DMS 273 (cell line): ENCODE data around the gene PIK3AP1.
"Not testable (repeated sequence)": the region's sequence is repeated elsewhere in the genome, so short reads cannot be mapped to it uniquely, and the experiment has no call there.

Source experiments
- DNase-seq: peaks from one replicate; lab custom pipeline; 2025; ENCODE audit not compliant: unreplicated experiment; lab: John Stamatoyannopoulos, UW

The PIK3AP1 gene

DNA sequence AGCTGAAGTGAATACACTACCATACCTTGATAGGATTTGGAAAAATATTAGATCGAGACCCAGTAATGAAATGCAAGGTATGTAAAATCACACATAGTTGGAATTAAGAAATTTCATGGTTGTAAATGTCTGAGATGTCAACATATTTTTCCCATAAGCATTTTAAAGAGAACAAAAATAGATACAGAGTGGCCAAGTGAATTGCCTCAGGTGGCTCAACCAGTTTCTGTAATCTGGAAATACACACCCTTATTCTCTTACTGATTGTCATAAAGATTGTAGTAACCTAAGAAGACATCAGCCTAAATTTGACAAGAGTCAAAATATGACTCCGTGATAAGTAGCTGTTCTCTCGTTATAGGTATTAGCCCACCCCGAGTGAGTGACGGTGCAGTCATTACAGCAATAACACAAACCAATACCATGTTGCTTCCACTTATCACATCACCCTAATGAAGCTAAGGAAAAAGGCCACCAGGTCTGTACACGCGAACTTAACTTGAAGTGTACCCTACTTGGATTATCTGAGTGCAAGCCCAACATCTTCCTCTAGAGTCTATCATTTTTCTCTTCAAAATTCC is 23.4 kb downstream of the PIK3AP1 start:
- DNase-seq: no peak

DNA sequence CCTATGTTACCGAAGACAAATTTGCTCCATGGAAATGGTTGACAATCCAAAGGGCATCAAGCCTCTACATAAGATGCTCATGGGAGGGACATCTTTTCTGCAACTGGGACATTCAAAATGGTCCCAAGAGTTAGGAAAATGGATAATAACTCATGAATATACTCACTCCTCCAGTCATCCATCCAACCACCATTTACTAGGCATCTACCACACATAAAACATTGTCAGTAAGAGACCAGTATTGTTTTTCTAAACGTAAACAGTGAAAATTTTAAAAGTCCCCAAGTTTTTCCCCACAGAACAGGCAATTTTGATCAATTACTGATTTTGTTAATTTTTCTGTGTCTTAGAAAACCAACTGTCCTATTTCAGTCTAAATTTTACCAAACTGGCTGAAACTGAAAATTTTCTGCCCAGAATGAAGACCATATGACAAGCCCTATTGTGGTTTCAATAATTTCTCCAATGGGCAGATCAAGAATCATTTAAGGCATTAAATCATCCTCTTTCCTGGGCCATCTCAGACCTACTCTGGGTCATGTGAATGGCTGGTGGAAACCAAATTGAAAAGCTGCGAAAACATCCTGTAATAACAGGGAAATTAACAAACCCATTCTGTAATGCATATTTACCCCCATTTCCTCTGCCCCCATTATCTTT is 24.2 kb downstream of the PIK3AP1 start:
- no peak for DNase-seq

DNA sequence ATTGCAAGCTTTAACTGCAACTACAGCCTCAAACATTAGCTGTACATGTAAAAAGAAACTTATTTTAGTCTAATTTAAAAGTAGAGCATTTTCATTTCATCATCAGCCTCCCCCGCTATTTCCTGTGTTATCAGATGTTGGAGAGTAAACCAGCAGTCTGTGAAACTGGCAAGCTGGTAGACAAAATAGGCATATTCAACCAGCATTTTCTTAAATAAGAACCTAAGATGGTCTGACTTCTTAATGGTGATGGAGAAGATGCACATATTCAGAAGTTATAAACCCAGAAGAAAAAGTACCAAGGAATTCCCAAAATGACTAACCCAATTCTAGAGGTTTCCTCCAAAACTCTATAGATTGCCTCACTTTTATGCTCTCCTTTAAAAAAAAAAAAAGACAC is 24.9 kb downstream of the PIK3AP1 start:
- DNase-seq: no peak

DNA sequence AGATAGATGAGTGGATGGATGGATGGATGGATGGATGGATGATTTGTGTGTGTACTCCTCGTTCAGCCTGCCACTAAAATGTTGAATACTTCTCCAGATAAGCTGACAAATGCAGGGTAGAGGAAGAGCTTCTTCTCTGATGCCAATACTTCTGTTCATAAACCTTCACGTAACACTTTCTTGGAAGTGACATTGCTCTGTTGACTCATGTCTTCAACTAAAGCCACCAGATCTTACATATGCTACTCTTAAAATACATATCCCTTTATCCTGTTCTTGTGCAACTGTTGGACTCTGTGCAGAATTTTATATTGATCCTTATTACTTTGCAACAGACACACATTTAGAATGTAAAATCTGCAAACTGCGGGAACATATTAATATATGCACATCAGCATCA is 26.9 kb downstream of the PIK3AP1 start:
- no peak for DNase-seq

DNA sequence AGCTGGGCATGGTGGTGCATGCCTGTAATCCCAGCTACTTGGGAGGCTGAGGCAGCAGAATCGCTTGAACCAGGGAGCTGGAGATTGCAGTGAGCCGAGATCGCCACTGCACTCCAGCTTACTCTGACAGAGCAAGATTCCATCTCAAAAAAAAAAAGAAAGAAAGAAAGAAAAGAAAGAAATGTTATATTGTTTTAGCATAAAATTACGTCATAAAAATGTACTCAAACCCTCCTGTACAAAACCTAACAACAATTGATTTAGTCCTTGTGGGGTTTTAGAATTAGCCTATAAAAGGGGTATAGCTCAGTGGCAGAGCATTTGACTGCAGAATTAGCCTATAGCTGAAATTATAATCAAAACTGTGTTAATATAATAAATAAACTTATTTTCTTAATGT is 27.9 kb downstream of the PIK3AP1 start:
- DNase-seq: no peak

DNA sequence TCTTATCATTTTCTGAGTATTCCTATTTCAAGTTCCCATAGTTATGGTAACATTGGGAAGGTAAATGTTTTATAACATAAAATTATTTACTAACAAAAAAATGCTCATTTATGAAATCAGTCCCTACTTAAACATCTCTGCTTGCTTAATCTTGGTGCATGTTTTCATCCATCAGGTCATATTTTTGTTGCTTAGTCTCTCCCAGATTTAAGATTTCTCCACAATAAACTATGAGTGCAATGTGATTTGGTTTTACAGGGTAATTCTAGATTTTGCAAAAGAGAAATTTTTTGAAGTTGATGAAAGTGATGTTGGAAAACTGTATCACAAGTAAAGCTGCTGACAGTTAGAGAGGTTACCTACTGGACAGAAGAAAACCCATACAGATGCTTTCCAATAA is 28.6 kb downstream of the PIK3AP1 start:
- DNase-seq: no peak

DNA sequence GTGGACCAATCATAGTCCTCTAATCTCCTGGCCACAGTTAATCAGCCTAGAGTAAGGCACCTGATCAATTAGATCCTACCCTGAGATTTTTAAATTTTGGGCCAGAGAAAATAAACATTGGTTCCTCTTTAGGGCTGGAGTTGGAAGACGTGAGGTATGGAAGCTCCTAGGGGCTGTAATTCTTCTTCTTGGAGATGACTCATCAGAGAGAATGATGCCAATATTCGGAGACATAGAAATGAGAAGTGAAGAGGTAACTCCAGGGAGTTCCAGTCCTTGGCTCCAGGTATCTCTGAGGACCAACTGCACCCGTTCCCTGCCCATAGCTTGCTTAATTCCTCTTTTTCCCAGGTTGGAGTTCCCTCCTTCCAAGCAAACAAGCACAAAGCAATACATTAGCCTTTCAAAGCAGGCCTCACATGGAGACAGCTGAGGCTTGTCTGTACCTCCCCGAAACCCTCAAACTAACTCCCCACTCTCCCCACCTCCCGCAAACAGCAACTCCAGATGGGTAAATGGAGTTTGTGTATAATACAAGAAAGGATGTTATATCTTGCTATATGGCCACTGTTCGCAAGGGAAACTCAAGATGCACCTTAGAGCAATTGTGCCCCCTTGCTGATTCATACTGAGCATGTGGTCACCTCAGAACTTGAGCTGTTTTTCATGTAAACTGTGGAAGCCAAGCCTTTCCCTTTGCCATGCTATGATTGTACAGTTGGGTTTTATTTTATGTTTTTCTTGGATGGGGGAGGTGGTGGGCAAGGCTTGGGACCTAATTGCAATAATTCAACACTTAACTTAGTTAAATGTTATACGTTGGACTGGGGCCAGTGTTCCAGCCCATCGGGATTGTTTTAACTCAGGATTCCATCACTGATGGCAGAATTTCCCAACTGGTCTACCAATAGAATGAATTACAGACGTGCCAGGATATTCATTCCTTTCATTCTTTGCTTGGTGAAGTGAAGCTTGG is 29.3 kb downstream of the PIK3AP1 start:
- DNase-seq: no peak

DNA sequence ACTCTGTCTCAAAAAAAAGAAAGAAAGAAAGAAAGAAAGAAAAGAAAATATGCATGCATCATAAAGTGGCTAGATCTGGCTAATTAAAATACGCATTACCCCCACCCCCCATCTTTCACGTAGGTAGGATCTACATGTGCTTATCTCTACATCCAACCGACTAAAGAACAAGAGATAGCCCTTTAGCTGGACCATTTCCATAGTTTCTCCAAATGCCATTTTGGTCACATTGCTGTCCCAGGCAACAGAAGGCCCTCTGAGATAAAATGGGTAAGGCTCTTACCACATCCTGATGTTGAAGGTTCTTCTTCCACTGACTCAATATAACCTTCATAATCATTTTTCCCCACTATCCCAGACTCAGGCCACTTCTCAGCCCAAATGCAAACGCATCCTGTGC is 31.5 kb downstream of the PIK3AP1 start:
- DNase-seq: no peak

DNA sequence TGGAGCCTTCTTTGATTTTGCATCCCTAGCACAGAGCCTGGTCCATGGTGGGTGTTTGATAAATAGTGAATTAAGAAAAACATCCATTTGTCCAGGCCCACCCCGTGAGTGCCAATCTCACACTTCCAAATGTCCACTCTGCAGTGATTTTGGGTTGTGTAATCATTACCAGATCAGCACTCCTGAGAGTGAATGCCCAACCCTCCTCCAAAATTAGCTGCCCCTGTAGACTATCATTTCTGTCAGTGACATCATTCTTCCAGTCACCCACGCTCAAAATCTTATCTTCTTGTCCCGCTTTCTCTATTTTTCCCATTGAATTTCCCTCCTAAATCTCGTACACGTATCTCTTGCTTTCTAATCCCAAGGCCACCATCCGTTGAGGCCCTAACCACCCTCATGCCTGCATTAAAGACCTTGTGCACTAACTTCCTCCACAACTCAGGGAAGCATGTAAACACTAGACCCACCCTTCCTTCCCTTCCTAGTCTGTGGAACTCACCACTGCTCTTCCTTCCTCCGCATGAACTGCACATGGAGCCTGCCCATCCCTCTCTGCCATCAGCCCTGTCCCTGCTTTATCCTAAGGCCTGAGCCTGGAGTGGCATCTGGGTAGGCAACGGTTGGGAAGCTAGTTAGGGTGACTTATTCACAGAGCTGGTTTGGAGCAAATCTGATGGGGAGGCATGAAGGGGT is 32.8 kb downstream of the PIK3AP1 start:
- no peak for DNase-seq

DNA sequence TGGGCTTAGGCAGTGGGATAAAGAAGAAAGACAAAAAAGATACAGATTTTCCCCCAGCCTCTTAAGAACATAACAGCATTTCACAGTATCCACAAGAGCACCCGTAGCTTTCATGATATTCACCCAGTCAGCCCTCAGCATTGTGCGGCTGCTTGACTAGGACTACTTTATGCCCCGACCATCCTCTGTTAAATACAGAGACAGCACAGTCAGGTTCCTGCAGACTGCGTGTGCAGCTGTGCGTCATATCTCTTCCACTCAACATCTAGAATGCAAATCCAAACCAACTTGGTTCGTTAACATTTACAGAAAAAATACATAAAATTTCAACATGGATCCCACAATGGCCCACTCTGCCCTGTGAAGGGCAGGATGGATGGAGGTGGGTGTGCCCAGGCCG is 33.8 kb downstream of the PIK3AP1 start:
- DNase-seq: no peak

DNA sequence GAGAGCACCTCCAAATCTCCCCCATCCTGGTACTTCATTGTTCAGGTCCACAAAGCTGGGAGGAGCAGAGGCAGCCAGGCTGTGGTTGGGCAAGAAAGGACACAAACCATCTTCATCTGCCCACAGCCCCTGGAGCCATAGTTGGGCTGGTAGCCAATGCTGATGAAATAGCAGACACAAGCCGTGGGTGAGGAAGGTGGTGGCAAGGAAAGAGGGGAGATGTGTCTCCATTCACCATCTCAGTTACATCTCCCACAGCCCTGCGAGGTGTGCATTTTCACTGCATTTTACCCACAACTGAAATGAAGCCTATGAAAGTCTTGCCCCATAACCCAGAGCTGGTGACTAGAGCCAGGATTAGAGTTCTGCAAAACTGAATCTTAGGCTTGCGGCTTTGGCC is 35.0 kb downstream of the PIK3AP1 start:
- DNase-seq: no peak

DNA sequence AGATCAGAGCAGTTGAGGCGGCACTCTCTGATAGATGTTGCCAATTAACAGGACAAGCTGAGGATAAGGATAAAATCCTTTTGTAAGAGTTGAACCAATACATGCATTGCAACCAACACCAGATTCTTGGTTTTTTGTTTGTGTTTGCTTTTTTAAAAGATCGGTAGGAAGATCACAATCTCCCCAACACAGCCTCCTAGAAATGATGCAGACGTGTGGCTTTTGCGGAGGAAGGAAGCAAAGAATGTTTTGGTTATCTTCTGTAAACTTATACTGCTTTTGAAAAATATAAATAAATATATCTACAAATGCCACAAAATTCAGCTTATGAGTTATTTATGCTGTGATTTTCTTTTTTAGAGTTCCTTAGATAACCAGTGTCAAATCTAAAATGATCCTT is 35.5 kb downstream of the PIK3AP1 start:
- DNase-seq: no peak

DNA sequence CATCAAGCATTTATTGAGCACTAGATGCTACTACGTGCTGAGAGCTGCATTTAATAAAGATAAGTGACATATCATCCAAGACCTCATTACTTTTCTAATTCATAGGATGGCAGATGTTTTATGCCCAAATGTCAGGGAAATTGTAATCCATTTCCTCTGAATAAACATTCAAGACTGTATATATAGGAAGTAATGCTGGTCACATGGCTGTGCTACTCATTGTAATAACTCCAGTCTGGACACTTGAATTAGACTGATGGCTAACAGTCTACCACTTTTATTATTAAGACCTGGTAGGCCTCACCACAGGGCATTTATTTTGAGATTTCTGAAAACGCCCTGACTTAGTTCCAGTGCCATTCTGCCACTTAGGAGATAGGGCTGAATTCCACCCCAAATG is 36.6 kb downstream of the PIK3AP1 start:
- no peak for DNase-seq

DNA sequence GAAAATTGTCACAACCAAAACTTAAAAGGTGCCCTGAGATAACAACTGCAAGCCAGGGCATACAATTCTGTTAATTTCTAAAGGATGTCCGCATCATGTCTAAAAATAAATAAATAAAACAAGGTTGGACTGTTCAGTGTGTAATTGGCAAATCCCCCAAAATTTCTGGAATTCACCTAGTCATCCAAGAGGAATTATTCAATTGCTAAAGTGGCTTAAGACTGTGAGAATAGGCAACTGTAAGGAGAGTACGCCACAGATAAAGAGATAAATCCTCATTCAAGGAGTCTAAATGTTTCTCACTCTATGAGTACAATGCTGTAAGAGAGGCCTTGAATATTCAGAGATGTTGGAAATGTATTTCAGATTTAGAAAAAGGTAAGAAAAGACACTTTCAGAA is 37.2 kb downstream of the PIK3AP1 start:
- no peak for DNase-seq

DNA sequence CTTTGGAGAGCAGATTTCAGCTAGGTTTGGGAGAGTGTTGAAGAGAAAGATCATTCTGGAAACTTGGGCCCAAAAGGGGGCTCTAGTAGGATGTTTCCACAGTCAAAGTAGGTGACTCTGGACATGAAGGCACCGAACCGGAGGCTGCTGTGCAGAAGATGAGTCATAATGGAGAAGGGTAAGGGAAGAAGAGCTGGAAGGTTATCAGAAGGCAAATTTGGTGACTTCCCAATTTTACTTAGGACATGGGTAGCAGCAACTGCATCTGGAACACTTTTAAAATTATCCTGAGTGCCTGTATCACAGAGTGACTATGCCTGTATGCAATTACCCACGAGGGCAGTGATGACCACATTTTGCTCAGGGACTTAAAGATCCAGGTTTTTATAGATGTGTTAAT is 38.8 kb downstream of the PIK3AP1 start:
- no peak for DNase-seq

DNA sequence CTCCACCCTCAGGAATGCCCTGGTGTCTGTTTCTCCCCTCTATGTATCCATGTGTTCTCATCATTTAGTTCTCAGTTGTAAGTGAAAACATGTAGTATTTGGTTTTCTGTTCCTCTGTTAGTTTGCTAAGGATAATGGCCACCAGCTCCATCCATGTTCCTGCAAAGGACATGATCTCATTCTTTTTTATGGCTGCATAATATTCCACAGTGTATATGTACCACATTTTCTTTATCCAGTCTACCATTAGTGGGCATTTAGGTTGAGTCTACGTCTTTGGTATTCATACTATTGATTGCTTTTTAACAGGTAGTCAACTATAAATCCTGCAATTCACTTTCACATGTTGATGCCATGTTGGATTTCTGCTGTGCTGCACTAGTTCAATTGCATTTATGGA is 39.9 kb downstream of the PIK3AP1 start:
- not testable (repeated sequence) for DNase-seq

DNA sequence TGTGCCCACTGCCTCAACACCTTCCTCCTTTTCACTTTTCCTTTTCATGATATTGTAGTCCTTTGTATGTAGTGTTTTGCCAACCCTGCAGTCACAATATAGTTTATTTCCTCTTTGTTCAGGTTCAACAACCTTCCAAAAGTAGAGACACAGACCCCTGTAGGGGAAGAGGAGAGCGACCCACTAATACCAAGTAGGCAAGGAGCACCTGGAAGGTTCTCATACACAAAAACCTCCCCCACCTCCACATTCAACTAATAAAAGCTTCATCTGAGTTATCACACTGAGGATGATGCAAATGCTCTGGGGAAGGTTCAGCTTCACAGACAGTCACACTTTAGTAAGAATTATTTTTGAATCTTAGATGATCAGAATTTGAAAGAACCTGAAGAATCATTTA is 41.6 kb downstream of the PIK3AP1 start:
- no peak for DNase-seq

DNA sequence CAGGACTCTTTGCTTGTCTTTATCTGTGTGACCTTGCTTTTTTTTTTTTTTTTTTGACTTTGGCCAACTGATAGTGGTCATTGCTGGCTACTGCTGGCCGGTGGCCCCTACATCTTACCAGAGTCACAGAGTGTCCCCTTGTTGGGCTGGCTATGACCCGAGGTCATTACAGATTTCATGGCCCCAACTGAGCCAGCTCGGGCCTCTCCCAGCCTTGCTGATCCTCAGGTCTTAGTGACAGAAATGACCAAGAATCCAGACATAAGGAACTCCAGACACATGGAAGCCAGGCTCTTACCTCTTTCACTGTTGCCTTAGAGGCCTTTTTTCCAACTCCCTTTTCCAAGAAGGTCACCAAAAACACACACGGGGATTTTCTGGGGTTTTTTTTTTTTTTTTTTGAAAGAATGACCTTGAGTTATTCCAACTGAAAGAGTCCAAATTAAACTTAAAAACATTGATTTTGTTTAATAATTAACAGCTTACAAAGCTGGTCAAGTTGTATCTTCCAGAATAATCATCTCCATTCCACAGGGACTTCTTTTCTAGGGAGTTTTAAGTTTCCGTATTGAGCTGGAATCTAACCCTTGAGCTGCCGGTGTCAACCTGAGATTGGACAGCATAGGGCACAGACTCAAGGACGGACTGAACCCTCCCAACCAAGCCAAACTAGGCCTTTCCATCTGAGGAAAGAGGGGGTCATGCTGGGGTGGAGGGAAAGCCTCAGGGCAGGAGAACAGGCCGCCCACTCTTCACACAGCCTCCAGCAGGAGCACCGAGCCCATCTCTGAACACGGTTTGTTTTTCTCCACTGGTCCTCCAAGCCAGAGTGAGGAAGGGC is 43.8 kb downstream of the PIK3AP1 start:
- no peak for DNase-seq

DNA sequence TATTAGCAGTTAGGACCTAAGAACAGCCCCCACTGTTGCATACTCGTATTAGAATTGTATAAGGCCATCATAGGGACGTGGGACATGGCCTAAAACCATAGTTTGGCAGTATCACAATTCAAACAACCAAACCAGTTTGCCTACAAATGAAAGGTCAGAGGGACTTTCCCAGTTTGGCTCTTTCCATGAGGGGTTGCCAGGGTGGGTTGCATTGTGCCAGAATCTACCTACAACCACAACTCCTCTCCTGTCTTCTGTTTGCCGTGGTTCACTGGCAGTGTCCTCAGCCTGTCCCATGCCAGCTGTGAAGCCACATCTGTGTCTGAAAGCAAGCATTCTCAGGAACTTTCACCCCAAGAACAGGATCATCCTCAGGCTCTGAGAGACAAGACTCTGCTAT is 44.5 kb downstream of the PIK3AP1 start:
- no peak for DNase-seq

DNA sequence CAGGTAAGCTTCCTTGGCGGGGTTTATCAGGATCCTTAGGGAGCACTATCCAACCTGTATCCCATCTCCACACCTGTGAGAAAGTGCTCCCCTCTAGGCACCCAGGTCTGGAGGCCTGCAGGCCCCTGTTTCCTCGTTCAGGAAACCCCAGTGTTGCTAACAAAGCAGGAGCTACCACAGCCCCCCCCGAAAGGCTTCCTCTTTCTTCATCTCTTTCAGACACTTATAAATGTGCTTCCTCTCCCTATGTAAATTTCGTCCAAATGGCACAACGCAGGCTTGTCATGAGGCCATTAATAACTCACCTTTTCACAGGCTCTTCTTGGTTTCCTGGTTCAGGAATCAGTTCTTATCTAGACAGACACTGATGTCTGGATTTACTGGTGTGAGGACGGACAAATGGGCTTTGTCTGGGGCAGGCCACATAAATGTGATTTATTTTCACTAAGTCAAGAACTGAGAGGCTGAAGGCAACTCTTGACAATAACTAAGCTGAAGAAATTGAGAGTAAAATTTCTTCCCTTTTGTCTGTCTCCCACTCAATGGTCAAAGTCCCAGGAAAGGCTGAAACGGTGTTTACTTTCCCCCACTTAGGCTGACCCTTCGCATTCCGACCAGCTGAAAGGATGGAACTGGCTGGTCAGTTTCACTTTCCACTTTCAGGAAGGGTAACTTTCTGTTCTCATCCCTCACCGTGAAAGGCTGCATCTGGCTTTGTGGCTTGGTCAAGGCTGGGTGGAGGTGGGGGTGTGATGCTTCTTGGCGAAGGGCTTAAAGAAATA is 46.8 kb downstream of the PIK3AP1 start:
- DNase-seq: no peak
